Stimulated activated CD4-positive, alpha-beta T cell treated with anti-CD3 and anti-CD28 coated beads, Interleukin-1b, Interleukin-23, amount 100 ng/mL, for 24 hours (primary cell): ENCODE results near the gene DCLRE1C.
"Not testable (repeated sequence)": the region's sequence is repeated elsewhere in the genome, so short reads cannot be mapped to it uniquely, and the experiment has no call there.

Source experiments
- DNase-seq, 4 experiments: peaks; one replicate each; pipeline ENCODE4 v3.0.0-alpha.2; 2020; ENCODE audit warnings: low read depth in 4 of 4, low spot score in 1 of 4

DCLRE1C gene

DNA sequence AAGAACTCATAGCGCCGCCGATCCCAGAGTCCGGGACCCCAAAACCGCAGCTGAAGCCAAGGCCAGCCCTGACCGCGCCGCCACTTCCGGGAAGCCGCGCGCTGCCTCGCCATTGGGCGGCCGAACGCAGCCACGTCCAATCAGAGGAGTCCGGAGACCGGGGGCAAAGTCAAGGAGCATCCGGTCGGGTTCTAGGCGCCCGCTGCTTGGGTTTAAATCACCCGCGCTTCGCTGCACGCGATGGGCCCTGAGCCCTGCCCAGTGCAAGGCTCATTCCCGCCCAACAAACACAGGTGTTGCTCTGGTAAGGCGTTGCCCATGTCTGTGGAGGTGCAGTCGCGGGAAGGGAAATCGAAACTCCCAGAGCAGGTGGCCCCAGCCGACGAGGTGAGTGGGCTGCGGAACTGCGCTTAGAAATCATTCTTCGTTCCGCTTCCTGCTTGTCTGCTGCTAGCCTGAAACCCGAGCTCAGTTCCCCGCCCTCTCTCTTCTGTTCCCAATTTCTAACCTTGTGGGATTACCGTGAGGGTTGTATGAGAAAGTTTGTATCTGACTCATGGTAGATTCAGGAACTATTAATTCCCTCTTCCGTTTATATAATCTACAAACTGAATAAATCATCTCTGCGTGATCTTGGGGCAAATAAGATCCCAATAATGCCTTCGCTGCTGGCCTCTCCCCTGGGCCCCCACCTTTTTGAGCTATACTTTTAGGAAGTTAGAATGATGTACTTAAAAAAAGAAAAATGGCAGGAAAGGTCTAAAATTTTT is at the start of gene DCLRE1C:
Gene DCLRE1C, minus strand, starts transcription at position 96 of the 770 bp plus-strand sequence. Its CDS starts 86 bp downstream, at position 10.
- peak; percentile 64 to 81 (median 74) for DNase-seq

DNA sequence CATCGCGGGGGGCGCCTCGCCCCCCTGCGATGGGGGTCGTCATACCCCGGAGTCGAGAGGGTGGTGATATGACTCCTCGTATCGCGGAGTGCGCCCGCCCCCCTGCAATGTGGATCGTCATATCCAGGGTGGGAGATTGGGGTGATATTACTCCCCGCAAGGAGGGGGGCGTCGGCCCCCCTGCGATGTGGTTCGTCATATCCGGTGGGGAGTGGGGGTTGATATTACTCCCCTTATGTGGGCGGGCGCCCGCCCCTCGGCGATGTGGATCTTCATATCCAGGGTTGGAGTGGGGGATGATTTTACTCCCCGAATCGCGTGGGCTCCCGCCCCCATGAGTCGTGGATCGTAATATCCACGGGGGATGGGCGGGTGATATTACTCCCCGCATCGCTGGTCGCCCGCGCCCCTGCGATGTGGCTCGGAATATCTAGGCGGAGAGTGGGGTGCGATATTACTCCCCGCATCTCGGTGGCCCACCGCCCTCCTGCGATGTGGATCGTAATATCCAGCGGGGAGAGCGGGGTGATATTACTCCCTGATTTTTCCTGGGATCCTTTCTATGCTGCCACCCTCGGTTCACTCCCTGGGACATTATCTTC is 42.2 kb upstream of the DCLRE1C start:
- DNase-seq, result no peak

DNA sequence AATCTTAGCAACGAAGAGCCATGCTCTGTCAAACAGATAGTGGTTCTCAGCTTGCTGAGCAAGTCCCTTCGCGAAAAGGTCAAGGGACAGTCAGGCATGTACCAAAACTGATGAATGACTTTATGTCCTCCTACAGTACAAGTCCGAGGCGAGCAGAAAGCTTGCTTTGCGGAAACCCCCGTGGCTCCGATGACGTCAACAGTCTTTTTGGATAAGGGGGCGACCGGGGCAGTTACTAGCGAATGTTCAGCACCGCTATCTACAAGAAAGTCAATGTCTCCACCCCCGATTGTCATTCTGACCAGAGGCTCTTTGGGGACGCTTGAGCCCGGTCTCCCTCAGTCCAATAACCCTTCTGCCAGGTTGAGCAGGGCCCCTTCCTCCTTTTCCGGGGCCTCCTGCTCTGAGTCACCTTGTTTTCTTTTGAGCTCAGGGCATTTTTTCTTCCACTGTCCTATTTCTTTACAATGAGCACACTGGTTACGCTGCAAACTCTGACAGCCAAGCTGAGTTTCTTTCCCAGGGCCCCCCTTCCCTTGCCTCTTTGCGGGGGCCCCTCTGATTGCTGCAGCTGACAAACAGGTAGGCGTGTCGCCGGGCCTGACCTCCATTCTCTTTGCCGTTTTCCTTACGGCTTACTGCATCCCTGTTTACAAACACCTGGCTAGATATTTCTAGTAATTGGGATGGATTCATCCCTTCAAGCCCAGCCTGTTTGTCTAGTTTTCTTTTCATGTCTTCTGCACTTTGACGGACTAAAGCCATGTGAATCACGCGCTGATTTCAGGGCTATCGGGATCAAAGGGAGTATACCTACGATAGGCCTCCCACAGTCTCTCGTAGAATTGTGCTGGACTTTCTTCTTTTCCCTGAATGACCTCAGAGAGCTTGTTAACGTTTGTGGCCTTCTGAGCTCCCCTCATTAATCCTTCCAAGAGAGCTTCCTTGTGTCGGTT is 39.9 kb upstream of the DCLRE1C start:
- not testable (repeated sequence) for DNase-seq

DNA sequence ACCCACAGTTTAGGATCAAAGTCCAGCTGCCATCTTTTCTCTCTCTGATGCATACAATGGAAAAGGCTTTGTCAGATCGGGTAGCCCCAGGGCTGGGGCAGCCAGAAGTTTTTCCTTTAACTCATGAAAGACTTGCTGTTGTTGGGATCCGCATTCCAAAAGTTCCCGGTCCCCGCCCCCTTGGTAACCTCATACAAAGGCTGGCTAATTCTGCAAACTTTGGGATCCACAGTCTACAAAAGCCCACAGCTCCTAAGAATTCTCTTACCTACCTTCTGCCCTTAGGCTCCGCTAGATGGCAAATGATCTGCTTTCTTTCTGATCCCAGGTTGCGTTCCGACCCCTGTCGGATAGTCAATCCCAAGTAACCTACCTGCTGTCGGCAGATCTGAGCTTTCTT is 38.4 kb upstream of the DCLRE1C start:
- DNase-seq, result not testable (repeated sequence)

DNA sequence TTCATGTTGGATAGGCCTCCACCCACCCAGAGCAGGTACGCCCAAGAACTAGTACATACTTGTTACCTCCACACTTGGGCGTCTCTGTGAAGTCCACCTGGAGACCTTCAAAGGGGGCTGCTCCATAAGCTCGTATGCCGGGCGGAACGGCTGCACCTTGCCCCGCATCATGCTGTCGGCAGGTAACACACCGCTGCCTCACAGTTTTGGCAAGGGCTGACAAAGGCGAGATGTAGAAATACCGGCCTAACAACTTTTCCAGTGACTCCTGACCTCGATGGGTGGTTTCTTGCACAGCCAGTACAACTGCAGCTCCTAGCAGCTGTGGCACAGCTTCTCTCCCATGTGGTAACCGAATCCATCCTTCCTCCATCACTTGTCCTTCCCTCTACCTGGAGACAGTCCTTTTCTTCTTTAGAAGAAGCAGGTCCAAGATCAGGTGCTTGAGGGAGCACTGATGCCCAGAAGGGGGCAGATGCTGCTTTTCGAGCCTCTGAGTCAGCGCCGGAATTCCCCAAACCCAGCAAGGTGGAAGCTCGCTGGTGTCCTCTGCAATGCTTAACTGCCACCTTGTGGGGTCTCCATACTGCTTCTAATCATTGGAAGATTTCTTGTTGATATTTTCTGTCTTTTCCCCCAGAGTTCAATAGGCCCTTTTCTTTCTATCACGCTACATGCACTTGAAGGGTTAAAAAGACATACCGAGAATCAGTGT is 37.3 kb upstream of the DCLRE1C start:
- peak; percentile 20 to 53 (median 36) for DNase-seq

DNA sequence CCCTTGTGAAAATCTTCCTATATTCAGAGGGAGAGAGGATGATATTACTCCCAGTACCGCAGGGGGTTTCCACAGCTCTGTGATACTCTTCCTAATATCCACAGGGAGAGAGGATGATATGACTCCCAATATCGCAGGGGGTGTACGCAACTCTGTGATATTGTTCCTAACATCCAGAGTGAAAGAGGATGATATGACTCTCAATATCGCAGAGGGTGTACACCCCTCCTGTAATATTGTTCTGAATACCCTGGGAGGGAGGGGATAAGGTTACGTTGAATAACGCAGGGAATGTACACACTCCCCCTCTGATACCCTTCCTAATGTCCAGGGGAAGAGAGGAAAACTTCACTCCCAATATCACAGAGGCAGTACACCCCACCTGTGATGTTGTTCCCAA is 35.7 kb upstream of the DCLRE1C start:
- DNase-seq, result not testable (repeated sequence)

DNA sequence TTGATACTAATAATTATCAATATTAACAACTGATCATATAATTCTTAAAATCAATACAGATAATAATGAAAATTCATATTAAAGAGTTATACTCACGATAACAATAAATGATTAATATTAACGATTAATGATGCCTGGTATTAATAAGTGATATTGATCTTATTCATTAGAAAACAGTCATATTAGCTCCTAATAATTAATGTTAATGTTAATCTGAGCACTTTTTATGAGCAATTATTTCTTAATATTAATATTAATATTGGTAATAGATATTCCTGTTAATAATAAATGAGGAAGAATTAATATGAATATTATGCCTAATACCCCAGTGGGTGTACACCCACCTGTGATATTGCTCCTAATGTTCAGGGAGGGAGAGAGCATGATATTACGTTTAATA is 28.8 kb upstream of the DCLRE1C start:
- DNase-seq, result no peak

DNA sequence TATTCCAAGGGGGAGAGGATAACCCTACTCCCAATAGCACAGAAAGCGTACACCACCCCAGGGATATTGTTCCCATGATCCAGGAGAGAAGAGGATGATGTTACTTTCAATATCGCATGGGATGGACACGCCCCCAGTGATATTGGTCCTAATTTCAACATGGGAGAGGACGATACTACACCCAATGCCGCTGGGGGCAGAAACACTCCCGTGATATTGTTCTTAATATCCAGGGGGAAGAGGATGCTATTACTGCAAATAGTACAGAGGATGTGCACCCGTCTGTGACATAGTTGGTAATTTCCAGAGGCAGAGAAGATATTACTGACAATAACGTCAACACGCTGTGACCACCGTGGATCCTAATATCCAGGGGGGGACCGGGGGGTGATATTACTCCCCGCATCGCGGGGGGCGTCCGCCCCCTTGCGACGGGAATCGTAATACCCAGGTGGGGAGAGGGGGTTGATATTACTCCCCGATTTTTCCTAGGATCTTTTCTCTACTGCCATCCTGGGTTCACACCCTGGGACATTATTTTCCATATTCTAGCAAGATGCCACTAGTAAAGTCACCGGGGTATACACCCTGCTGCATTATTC is 21.9 kb upstream of the DCLRE1C start:
- DNase-seq, result no peak

DNA sequence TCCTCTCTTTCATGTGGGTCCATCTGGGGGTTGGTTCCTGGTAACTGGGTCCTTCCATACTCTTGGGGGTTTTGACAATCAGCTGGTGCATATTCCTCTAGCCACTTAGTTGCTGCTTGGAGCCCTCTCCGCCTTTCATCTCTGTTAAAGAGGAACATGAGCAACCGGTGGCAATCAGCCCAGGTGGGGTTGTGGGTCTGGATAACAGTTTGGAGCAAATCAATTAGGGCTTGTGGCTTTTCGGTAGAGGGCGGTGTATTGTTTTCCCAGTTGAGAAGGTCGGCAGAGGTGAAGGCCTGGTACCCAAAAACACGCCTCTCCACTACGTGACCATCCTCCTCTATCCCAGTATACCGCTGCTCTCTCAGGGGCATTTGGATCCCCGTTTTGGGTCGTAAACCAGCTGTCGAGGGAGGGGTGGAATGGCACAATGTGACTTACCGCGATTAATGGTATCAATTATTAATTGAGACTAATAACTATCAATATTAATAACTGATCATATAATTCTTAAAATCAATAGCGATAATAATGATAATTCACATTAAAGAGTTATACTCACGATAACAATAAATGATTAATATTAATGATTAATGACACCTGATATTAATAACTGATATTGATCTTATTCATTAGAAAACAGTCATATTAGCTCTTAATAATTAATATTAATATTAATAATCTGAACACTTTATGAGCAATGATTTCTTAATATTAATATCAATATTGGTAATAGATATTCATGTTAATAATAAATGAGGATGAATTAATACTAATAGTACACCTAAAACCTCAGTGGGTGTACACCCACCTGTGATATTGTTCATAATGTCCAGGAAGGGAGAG is 20.5 kb upstream of the DCLRE1C start:
- DNase-seq, result not testable (repeated sequence)

DNA sequence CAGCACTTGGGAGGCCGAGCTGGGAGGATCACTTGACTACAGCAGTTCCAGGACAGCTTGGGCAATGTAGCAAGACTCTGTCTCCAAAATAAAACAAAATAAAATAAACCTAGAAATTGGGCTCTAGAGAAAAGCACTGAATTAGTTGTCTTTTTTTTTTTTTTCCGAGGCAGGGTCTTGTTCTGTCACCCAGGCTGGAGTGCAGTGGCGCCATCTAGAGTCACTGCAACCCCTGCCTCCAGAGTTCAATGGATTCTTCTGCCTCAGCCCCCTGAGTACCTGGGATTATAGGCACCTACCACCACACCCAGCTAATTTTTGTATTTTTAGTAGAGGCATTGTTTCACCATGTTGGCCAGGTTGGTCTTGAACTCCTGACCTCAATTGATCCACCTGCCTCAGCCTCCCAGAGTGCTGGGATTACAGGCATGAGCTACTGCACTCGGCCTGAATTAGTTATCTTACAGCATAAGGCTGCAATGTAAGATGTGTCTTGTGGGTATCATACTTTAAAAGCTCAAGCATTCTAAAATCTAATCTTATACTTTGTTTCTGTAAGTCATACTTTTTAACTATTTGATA is 18.1 kb upstream of the DCLRE1C start:
- DNase-seq, result peak in 2 of 4 experiments; percentile 15 to 27

DNA sequence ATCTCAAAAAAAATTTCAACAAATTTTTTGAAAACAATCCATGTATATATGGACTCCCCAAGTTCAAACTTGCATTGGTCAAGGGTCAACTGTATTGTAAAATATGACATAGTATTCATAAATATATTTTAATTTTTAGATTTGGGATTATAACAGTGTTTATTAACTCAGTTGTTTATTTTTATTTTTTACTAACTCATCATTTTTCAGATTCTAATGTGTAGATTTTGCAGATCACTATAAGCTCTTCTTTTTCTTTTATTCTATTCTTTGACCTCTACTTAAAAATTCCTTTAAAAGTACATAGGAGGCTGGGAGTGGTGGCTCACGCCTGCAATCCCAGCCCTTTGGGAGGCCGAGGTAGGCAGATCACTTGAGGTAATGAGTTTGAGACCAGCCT is 14.0 kb upstream of the DCLRE1C start:
- no peak for DNase-seq

DNA sequence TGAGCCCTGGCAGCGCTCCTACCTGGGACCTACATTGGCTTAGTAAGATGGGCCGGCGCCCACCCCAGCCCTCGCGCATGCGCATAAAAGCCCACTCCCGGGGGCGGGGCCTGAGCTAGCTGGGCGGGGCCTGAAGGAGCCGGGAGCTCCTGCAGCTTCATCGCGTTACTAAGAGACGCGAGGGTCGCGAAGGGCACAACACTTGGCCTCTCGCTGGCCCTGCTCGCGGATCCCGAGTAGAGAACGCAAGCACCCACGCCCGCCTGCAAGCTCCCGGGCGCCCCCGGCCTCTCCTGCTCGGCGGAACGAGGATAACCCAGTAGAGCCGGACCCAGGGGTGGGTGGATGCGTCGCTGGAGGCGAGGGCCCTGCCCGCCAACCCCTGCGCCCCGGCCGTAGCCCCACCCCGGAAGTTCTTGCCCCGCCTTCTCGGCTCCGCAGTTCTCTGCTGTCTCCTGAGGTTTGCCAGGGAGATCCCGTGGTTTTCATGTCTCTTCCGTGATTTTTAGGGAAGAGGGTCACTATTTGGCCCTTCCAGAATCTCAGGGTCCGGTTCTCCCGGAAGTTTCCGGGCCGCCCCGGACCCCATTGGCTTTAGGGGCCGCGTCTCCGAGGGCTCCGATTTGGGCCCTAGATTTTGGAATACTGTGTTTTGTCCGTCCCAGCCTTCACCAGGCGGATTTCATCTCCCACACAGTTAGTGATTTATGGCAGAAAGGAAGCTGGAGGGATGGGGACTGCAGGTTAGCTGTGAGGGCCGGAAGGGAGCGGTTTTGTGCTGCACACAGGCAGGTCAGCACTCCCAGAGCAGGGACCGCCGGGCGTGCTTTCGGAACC is 5.5 kb upstream of the DCLRE1C start, which contains the start of gene MEIG1:
Gene MEIG1, plus strand, starts transcription at position 168 of the 837 bp plus-strand sequence. CDS start 7,081 bp downstream, outside the sequence.
- DNase-seq, result peak; percentile 75 to 95 (median 89)

DNA sequence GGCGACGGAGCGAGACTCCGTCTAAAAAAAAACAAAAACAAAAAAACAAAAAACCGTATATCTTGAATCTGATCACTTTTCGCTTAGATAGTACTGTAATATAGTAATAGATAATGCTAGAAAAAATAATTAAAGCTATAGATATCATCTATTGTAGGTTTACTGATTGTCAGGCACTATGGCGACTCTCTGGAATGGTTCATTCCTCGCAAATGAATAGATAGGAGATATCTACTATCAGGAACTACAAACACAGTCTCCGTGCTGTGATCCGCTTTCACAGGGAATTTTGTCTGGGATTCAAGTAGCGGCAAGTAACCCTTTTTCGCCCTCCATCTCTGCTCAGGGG is 5.0 kb upstream of the DCLRE1C start:
- no peak for DNase-seq

DNA sequence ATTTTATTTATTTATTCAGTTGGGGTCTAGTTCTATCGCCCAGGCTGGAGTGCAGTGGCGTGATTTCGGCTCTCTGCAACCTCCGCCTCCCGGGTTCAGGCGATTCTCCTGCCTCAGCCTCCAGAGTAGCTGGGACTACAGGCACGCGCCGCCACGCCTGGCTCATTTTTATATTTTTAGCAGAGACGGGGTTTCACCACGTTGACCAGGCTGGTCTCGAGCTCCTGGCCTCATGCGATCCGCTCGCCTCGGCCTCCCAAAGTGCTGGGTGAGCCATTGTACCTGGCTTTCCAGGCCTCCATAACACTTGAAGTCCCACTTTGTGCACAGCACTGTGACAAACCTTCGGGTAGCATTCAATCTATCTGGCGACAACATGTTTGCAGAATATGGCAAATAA is 1.0 kb upstream of the DCLRE1C start:
- no peak for DNase-seq

DNA sequence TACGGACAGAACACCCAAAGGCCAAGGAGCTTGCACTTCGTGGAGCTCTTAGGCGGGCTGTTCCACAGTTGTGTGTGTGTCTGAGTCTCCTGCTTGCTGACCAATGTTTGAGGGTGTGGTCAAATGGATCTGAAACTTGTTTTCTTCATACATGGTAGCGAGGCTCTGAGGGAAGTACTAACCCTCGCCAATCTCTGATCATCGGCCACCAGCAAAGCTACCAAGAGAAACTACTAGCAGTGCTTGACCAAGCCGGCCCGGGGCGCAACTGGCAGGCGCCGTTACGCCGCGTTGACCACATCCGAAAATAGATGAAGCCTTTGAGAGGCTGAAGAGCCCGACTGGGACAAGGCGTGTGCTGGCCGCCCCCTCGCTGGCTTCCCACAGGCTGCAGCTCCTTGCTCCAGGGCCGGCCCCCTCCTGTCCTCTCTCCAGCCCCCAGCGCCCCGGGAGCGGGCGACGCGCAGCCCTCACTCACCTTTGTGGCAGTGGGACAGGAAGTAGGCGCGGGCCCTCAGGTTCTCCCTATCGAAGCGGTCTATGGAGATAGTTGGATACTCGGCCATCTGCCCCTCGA is 384 bp downstream of the DCLRE1C start:
- peak in 1 of 4 experiments; percentile 1 for DNase-seq

DNA sequence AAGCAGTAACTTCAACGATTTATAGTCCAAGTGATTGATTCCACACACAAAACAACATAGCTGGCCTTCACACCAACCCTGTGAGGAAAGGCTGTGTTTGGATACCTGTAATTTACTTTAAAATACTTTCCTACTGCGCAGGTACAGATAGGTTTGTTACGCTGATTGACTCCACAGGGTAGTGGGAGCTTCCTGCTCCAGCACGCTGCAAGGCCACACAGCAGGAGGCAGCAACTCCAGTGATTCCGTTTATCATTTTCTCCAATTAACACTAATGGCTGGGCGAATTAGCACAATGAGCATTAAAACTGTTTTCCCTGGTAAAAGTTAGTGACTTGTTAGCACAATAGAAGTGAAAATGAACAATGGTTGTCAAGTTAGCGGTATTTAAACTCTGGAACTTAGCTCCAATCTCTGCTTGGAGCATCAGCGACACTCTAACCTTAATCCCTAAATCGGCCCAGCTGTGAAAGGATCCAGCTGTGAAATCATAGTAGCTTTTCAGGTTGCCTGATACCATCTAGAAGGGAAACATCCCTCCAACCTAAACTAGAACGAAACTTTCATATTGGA is 959 bp downstream of the DCLRE1C start:
- DNase-seq, result no peak

DNA sequence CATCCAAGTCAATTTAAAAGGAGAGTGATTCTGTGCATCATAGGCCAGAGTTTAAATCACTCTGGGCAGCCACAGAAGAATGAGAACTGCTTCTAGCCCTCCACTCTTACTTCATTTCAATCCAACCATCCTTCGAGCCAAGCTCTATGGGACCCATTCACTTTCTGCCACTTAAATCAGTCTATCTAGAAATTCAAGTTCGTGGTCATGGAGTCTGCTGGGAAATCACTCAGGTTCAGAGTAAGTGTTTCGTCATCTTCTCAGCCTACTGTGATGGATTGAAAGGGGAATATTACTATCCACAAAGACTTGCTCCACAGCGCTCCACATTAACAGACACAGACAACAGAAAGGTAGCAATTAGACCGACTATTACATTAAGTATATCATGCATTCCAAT is 4.6 kb downstream of the DCLRE1C start:
- no peak for DNase-seq

DNA sequence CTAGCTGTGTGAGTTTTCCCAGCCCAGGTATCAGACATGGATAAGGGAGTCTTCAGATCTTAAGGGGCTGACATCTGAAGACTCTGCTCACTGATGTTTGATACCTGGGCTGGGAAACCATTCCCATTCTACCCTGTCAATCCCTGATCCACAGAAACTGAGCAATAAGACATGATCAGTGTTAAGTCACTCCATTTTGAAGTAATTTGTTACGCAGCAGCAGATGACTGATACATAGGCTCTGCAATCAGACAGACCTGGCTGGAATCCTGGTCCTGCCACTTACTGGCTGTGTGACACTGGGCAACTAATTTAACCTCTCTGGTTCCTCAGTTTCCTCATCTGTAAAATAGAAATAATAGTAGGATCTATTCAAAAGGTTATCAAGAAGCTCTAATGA is 6.6 kb downstream of the DCLRE1C start:
- no peak for DNase-seq
